ENCODE data around the gene LMNTD2. TPM values are rescaled to one million over a fixed set of nuclear protein-coding genes. Genes with fewer than 3 reads are reported as not detected.
A peak's percentile ranks its signal among the peaks of the same experiment; 100 is the strongest.

LMNTD2 gene
- total RNA-seq, 1 experiment from 2014 or later = 18.4 TPM

DNA sequence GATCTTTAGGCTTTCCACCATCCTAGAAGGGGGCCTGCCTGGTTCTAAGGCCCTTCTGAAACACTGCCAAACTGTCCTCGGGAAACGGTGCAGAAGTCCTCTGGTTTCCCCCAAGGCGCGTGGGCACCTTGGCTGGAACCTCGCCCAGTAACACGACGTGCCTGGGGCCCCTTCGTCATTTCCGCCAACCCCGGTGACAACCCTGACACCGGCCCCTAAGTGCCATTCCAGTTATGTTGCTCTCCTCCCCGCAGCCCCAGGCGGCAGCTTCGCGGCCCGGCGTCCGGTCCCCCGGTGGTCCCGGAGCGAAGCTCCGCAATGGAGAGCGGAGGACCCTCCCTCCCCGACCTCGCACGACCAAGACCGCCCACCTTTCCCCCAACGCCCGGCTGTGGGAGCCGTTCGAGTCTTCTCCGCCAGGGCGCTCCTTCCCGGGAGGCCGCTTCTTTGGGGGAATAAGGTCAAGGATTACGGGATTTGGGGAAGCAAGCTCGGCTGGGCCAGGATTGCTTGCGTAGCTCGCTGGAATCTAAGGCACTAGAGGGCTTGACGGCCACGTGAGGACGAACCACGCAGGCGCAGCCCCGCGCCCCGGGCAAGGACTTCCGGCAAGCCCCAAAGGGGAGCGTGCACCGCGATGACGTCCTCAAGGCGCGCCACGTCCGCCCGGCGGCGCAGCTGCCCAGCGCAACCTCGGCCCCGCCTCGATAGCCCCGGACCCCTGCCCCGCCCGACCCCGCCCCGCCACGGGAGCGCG, 54.1 kb downstream of the LMNTD2 start:
- peak; percentile 91 for DNase-seq (ENCODE audit: low read depth)
- in situ Hi-C loops (cut with HindIII; ENCODE audit: low pct_unique_long_range_greater_than_20kb, low sequenced_read_pairs) = no loop called here

GRCh38 chr11:504994-505344, 55.6 kb downstream of the LMNTD2 start:
- no peak for DNase-seq (ENCODE audit: low read depth)
- in situ Hi-C loops (cut with HindIII; ENCODE audit: low pct_unique_long_range_greater_than_20kb, low sequenced_read_pairs) = no loop called here

Other genes starting within 250 kb of the LMNTD2 start
- gene IFITM1, start 246.7 kb downstream of the LMNTD2 start, total RNA-seq (2014; rRNA removed; shearing (Covaris generic); ENCODE audit: low replicate concordance) = 2.0 and 10.3 TPM in 2 replicates
- 6.2 and 23.7 TPM in 2 replicates for gene IFITM3, start 239.9 kb downstream of the LMNTD2 start, total RNA-seq (2014; rRNA removed; shearing (Covaris generic); ENCODE audit: low replicate concordance)
- gene B4GALNT4, start 191.2 kb downstream of the LMNTD2 start, total RNA-seq (2014; rRNA removed; shearing (Covaris generic); ENCODE audit: low replicate concordance) = 23.9 and 61.5 TPM in 2 replicates
- gene PKP3, start 166.5 kb downstream of the LMNTD2 start, total RNA-seq (2014; rRNA removed; shearing (Covaris generic); ENCODE audit: low replicate concordance) = 70.7 and 103 TPM in 2 replicates
- gene SIGIRR, start 145.7 kb downstream of the LMNTD2 start, total RNA-seq (2014; rRNA removed; shearing (Covaris generic); ENCODE audit: low replicate concordance) = 66.9 and 103 TPM in 2 replicates
- gene ANO9, start 118.7 kb downstream of the LMNTD2 start, total RNA-seq (2014; rRNA removed; shearing (Covaris generic); ENCODE audit: low replicate concordance) = not detected in 2 replicates
- gene PTDSS2, start 110.5 kb downstream of the LMNTD2 start, total RNA-seq (2014; rRNA removed; shearing (Covaris generic); ENCODE audit: low replicate concordance) = 36.9 and 50.2 TPM in 2 replicates
- gene RNH1, start 53.5 kb downstream of the LMNTD2 start, total RNA-seq (2014; rRNA removed; shearing (Covaris generic); ENCODE audit: low replicate concordance) = 271 and 316 TPM in 2 replicates
- 43.8 and 120 TPM in 2 replicates for gene HRAS, start 25.2 kb downstream of the LMNTD2 start, total RNA-seq (2014; rRNA removed; shearing (Covaris generic); ENCODE audit: low replicate concordance)
- gene LRRC56, start 23.2 kb downstream of the LMNTD2 start, total RNA-seq (2014; rRNA removed; shearing (Covaris generic); ENCODE audit: low replicate concordance) = 2.0 and 3.4 TPM in 2 replicates
- gene RASSF7, start 232 bp upstream of the LMNTD2 start, total RNA-seq (2014; rRNA removed; shearing (Covaris generic); ENCODE audit: low replicate concordance) = 107 and 124 TPM in 2 replicates
- gene PHRF1, start 15.7 kb upstream of the LMNTD2 start, total RNA-seq (2014; rRNA removed; shearing (Covaris generic); ENCODE audit: low replicate concordance) = 36.5 and 42.6 TPM in 2 replicates
- 12.5 and 23.2 TPM in 2 replicates for gene IRF7, start 55.2 kb upstream of the LMNTD2 start, total RNA-seq (2014; rRNA removed; shearing (Covaris generic); ENCODE audit: low replicate concordance)
- gene CDHR5, start 64.2 kb upstream of the LMNTD2 start, total RNA-seq (2014; rRNA removed; shearing (Covaris generic); ENCODE audit: low replicate concordance) = not detected in 2 replicates
- not detected in 2 replicates for gene SCT, start 66.4 kb upstream of the LMNTD2 start, total RNA-seq (2014; rRNA removed; shearing (Covaris generic); ENCODE audit: low replicate concordance)
- not detected in 2 replicates for gene DRD4, start 76.5 kb upstream of the LMNTD2 start, total RNA-seq (2014; rRNA removed; shearing (Covaris generic); ENCODE audit: low replicate concordance)
- 37.8 and 52.4 TPM in 2 replicates for gene DEAF1, start 134.5 kb upstream of the LMNTD2 start, total RNA-seq (2014; rRNA removed; shearing (Covaris generic); ENCODE audit: low replicate concordance)
- 6.3 and 15.6 TPM in 2 replicates for gene TMEM80, start 135.1 kb upstream of the LMNTD2 start, total RNA-seq (2014; rRNA removed; shearing (Covaris generic); ENCODE audit: low replicate concordance)
- 264 and 273 TPM in 2 replicates for gene EPS8L2, start 145.5 kb upstream of the LMNTD2 start, total RNA-seq (2014; rRNA removed; shearing (Covaris generic); ENCODE audit: low replicate concordance)
- gene TALDO1, start 186.7 kb upstream of the LMNTD2 start, total RNA-seq (2014; rRNA removed; shearing (Covaris generic); ENCODE audit: low replicate concordance) = 1,239 and 1,416 TPM in 2 replicates
- gene GATD1, start 216.7 kb upstream of the LMNTD2 start, total RNA-seq (2014; rRNA removed; shearing (Covaris generic); ENCODE audit: low replicate concordance) = 27.5 and 45.0 TPM in 2 replicates
- gene CEND1, start 229.4 kb upstream of the LMNTD2 start, total RNA-seq (2014; rRNA removed; shearing (Covaris generic); ENCODE audit: low replicate concordance) = not detected in 2 replicates
- 12.5 and 13.6 TPM in 2 replicates for gene SLC25A22, start 237.5 kb upstream of the LMNTD2 start, total RNA-seq (2014; rRNA removed; shearing (Covaris generic); ENCODE audit: low replicate concordance)
- 16.7 and 36.1 TPM in 2 replicates for gene PIDD1, start 244.5 kb upstream of the LMNTD2 start, total RNA-seq (2014; rRNA removed; shearing (Covaris generic); ENCODE audit: low replicate concordance)
- 302 and 318 TPM in 2 replicates for gene RPLP2, start 249.2 kb upstream of the LMNTD2 start, total RNA-seq (2014; rRNA removed; shearing (Covaris generic); ENCODE audit: low replicate concordance)

All from Caki2 (cell line).